ENCODE measurements around the gene OR6N1. TPM values are rescaled to one million over a fixed set of nuclear protein-coding genes. Genes with fewer than 3 reads are reported as not detected.

The OR6N1 gene
- polyA plus RNA-seq, 1 of the 3 experiments (the other 2 are of a cell fraction), result not detected

DNA sequence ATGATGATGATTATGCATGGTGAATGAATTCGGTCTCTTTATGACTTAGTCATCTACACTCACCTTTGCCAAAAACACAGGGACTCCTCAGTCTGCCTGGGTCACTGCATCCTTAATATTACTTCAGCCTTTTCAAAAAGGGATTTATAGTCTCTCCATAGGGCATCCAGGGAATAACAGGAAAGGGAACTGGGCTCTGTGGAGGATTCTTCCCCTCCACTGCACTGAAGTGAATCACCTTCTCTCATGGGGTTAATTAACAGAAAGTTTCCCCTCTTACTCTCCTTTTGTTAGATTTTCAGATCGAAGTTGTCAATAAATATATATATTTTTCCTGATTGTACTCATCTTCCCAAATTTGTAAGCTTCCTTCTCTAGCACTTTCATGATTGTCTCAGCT, 51.4 kb downstream of the OR6N1 start, which contains the start of gene OR6K3:
OR6K3 (minus strand) TSS at position 101 of the 400 bp plus-strand sequence. CDS start 2,605 bp downstream, outside the sequence.
- CTCF ChIA-PET, result no interaction called here
- POLR2A ChIA-PET, result no interaction called here

DNA sequence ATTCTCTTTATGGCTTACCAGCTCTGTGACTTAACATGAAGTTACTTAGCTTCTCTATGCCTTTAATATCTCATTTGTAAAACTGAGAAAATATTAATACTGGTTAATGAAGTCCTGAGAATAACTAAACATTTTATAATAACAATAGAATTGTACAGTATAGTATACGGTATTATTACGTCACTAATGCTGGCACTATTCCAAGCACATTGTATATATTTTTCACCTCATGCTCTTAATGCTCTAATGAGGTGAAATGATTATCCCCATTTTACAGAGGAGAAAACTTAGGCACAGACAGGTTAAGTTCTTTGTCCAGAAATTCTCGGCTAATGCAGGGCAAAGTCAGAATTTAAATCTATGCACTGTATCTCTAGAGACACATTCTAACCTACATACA, 52.3 kb downstream of the OR6N1 start:
- H4K20me1 ChIP-seq (ENCODE audit: insufficient read depth), result no peaks in the 10 kb centered on the region
- no peaks in the 10 kb centered on the region for H3K4me1 ChIP-seq (ENCODE audit: control insufficient read depth in 1 of 2, insufficient read depth in 2 of 2, low read depth in 1 of 2, low read length in 1 of 2)
- POLR2A ChIA-PET, result no interaction called here
- H3K9me3 ChIP-seq, result no peaks in the 10 kb centered on the region
- H3K36me3 ChIP-seq (replicated peaks in 1 of 2; ENCODE audit: control insufficient read depth in 1 of 2, insufficient read depth in 2 of 2, low read length in 1 of 2), result no peaks in the 10 kb centered on the region
- no peak overlapping the region for H3K4me2 ChIP-seq
- 2% methylated on average over 3 of the region's 3 CpGs for WGBS (ENCODE audit: low lambda C conversion rate)
- H3K4me3 ChIP-seq (ENCODE audit: low read depth in 2 of 2, low read length in 1 of 2), result no peak overlapping the region
- no peak for DNase-seq
- no peaks in the 10 kb centered on the region for H3K9me2 ChIP-seq
- peaks cover 8% of the 10 kb centered on the region for H3K27me3 ChIP-seq (ENCODE audit: insufficient read depth)
- no peaks in the 10 kb centered on the region for H3F3A ChIP-seq (replicated peaks; ENCODE audit: insufficient read depth)
- CTCF ChIA-PET, result no interaction called here
- H3K79me2 ChIP-seq (ENCODE audit: insufficient read depth), result no peaks in the 10 kb centered on the region
- H2AFZ ChIP-seq (ENCODE audit: low read depth), result no peak overlapping the region
- no peak overlapping the region for H3K27ac ChIP-seq (ENCODE audit: low read depth in 2 of 2, low read length in 1 of 2)
- no peak overlapping the region for H3K9ac ChIP-seq
- TF ChIP-seq CHD2 (IDR thresholded peaks at IDR 0.05; ENCODE audit: low read length, partially characterized antibody) (no peak), EZH2phosphoT487 (IDR thresholded peaks at IDR 0.05; ENCODE audit: borderline replicate concordance, low read depth) (no peak), EP300 (IDR thresholded peaks at IDR 0.05; ENCODE audit: borderline replicate concordance in 1 of 2, low read depth in 1 of 2, low read length in 1 of 2) (no peak), FOSL2 (IDR thresholded peaks at IDR 0.05; ENCODE audit: borderline replicate concordance, low read depth) (no peak), RXRA (IDR thresholded peaks at IDR 0.05; ENCODE audit: borderline replicate concordance, low read depth) (no peak), YY1 (IDR thresholded peaks at IDR 0.05; ENCODE audit: low read depth) (no peak), JUND (IDR thresholded peaks at IDR 0.05) (no peak)
- TF ChIP-seq, protein P1, sequence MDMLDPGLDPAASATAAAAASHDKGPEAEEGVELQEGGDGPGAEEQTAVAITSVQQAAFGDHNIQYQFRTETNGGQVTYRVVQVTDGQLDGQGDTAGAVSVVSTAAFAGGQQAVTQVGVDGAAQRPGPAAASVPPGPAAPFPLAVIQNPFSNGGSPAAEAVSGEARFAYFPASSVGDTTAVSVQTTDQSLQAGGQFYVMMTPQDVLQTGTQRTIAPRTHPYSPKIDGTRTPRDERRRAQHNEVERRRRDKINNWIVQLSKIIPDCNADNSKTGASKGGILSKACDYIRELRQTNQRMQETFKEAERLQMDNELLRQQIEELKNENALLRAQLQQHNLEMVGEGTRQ (IDR thresholded peaks at IDR 0.05; ENCODE audit: borderline replicate concordance, low read depth, low read length), result no peak

More for the DNA sequence above, 51.4 kb downstream of the OR6N1 start, which contains the start of gene OR6K3:
- Histone ChIP-seq H3K9me2 (no peaks in the 10 kb centered on the region), H2AFZ (ENCODE audit: low read depth) (no peak within 1 kb of the TSS), H3K79me2 (ENCODE audit: insufficient read depth) (no peaks in the 10 kb centered on the region), H3F3A (replicated peaks; ENCODE audit: insufficient read depth) (no peaks in the 10 kb centered on the region), H4K20me1 (ENCODE audit: insufficient read depth) (no peaks in the 10 kb centered on the region), H3K9me3 (no peaks in the 10 kb centered on the region), H3K4me3 (ENCODE audit: low read depth in 2 of 2, low read length in 1 of 2) (no peak within 1 kb of the TSS), H3K9ac (no peak within 1 kb of the TSS), H3K27ac (ENCODE audit: low read depth in 2 of 2, low read length in 1 of 2) (no peak within 1 kb of the TSS), H3K4me1 (ENCODE audit: control insufficient read depth in 1 of 2, insufficient read depth in 2 of 2, low read depth in 1 of 2, low read length in 1 of 2) (no peaks in the 10 kb centered on the region), H3K27me3 (ENCODE audit: insufficient read depth) (peaks cover 10% of the 10 kb centered on the region), H3K4me2 (no peak within 1 kb of the TSS), H3K36me3 (replicated peaks in 1 of 2; ENCODE audit: control insufficient read depth in 1 of 2, insufficient read depth in 2 of 2, low read length in 1 of 2) (no peaks in the 10 kb centered on the region)
- no peak for TF ChIP-seq NFIC (IDR thresholded peaks at IDR 0.05; ENCODE audit: borderline replicate concordance)
- TF ChIP-seq RCOR1 (IDR thresholded peaks at IDR 0.05; ENCODE audit: low read length), result no peak
- TF ChIP-seq, protein P1 (IDR thresholded peaks at IDR 0.05; ENCODE audit: borderline replicate concordance, low read depth, low read length), result no peak
- TF ChIP-seq FOXJ3 (CRISPR knock-in tag; IDR thresholded peaks at IDR 0.05), result no peak
- no peak for TF ChIP-seq EP300 (IDR thresholded peaks at IDR 0.05; ENCODE audit: borderline replicate concordance in 1 of 2, low read depth in 1 of 2, low read length in 1 of 2)
- TF ChIP-seq NRF1 (IDR thresholded peaks at IDR 0.05; ENCODE audit: low read depth, low read length), result no peak
- no peak for TF ChIP-seq FOXM1 (IDR thresholded peaks at IDR 0.05; ENCODE audit: low read depth)
- no peak for TF ChIP-seq POLR2AphosphoS5 (IDR thresholded peaks at IDR 0.05; ENCODE audit: low read depth, low read length)
- TF ChIP-seq MEF2A (IDR thresholded peaks at IDR 0.05; ENCODE audit: borderline replicate concordance, low read depth), result no peak
- no peak for TF ChIP-seq TEAD4 (IDR thresholded peaks at IDR 0.05; ENCODE audit: borderline replicate concordance, insufficient read depth)
- TF ChIP-seq RFX5 (IDR thresholded peaks at IDR 0.05; ENCODE audit: low read length), result no peak
- TF ChIP-seq TAF1 (IDR thresholded peaks at IDR 0.05; ENCODE audit: borderline replicate concordance, low read depth, low read length), result no peak
- TF ChIP-seq SIN3A (IDR thresholded peaks at IDR 0.05; ENCODE audit: borderline replicate concordance, low read depth, low read length), result no peak
- WGBS (ENCODE audit: low lambda C conversion rate), result 16% methylated on average over 2 of the region's 2 CpGs
- DNase-seq, result no peak

Data from SK-N-SH (cell line).